ENCODE results near the gene NRXN3. TPM values are rescaled to one million over a fixed set of nuclear protein-coding genes. Genes with fewer than 3 reads are reported as not detected.

NRXN3 gene
- total and polyA plus RNA-seq, 2 donors (not counting 1 experiment from before 2014, with no cell fraction given) = not detected

DNA sequence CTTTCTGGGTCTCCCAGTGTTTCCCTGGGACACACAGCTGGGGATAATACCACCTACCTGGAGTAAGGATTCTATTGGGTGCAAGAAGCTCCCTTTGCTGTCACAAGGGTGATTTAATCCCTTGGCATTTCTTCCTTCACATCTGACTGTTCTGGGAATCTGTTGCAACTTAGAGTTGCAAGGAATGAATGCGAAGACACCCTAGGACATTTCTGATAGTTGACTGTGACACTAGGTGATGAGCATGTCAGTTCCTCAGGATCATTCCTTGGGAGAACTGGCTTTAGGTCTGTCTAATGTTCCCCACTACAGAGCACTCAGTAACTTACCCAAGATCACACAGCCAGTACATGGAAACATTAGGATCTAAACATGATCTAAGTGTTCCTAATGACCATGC lies 593.6 kb downstream of the NRXN3 start:
- no peak for ATAC-seq (ENCODE audit: low read depth)

DNA sequence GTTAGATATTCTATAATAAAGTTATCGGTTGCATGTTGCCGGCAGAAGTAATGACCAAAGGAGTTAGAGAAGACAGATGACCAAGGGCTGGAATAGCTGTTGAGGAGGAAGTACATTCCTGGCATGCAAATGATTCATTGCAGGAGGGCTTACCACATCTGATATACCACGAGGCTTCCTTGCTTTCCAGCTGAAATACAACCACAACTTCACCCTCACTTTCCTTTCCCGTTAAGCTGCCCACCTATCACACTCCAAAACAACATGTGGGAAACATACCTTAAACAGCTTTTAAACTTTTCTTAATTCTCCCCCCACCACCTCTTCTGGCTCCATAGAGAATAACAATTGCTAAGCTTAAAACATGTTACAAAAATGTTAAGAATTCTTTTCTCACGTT lies 594.1 kb downstream of the NRXN3 start:
- TF ChIP-seq, protein P1, sequence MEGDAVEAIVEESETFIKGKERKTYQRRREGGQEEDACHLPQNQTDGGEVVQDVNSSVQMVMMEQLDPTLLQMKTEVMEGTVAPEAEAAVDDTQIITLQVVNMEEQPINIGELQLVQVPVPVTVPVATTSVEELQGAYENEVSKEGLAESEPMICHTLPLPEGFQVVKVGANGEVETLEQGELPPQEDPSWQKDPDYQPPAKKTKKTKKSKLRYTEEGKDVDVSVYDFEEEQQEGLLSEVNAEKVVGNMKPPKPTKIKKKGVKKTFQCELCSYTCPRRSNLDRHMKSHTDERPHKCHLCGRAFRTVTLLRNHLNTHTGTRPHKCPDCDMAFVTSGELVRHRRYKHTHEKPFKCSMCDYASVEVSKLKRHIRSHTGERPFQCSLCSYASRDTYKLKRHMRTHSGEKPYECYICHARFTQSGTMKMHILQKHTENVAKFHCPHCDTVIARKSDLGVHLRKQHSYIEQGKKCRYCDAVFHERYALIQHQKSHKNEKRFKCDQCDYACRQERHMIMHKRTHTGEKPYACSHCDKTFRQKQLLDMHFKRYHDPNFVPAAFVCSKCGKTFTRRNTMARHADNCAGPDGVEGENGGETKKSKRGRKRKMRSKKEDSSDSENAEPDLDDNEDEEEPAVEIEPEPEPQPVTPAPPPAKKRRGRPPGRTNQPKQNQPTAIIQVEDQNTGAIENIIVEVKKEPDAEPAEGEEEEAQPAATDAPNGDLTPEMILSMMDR (IDR thresholded peaks at IDR 0.05) = no peak
- TF ChIP-seq EZH2 (IDR thresholded peaks at IDR 0.05; ENCODE audit: borderline replicate concordance, insufficient read depth, low read depth, low read length, poor library complexity, severe bottlenecking) = no peak
- H4K20me1 ChIP-seq (ENCODE audit: control insufficient read depth, insufficient read depth, low read length, poor library complexity, severe bottlenecking) = no peaks in the 10 kb centered on the region
- H3K27ac ChIP-seq (ENCODE audit: low read length in 2 of 2) = no peak overlapping the region
- Mint-ChIP-seq H3K4me1 (no peaks in the 10 kb centered on the region), H3K4me3 (no peak overlapping the region), H3K27me3 (no peaks in the 10 kb centered on the region), H3K9me3 (ENCODE audit: insufficient read depth) (no peaks in the 10 kb centered on the region), H3K27ac (no peak overlapping the region)
- no peak overlapping the region for H3K4me2 ChIP-seq (replicated peaks; ENCODE audit: low read depth, low read length, poor library complexity, severe bottlenecking)
- 7% methylated on average over 2 of the region's 5 CpGs for WGBS (ENCODE audit: insufficient coverage)
- ChIA-PET CTCF (no interaction called here), POLR2A (no interaction called here)
- no peaks in the 10 kb centered on the region for H3K36me3 ChIP-seq (replicated peaks in 1 of 2; ENCODE audit: control extremely low read depth in 1 of 2, control insufficient read depth in 1 of 2, extremely low read depth in 1 of 2, insufficient read depth in 2 of 2, low read length in 1 of 2)
- no peaks in the 10 kb centered on the region for H3K27me3 ChIP-seq (replicated peaks in 1 of 4; ENCODE audit: control extremely low read depth in 1 of 4, control insufficient read depth in 3 of 4, insufficient read depth in 4 of 4, low read length in 3 of 4)
- H3K9ac ChIP-seq (ENCODE audit: low read length) = no peak overlapping the region
- no peaks in the 10 kb centered on the region for H3K79me2 ChIP-seq (ENCODE audit: control insufficient read depth, insufficient read depth, low read length)
- DNase-seq = no peak
- no peak for ATAC-seq (ENCODE audit: low read depth)
- H2AFZ ChIP-seq (ENCODE audit: insufficient read depth, low read depth, low read length, poor library complexity, severe bottlenecking) = no peak overlapping the region
- no peak overlapping the region for H3K4me3 ChIP-seq (ENCODE audit: control extremely low read depth in 1 of 5, extremely low read depth in 1 of 5, insufficient read depth in 1 of 5, low read depth in 2 of 5, low read length in 4 of 5)
- no peaks in the 10 kb centered on the region for H3K9me3 ChIP-seq (ENCODE audit: control extremely low read depth in 1 of 3, control insufficient read depth in 2 of 3, insufficient read depth in 1 of 3, low read length in 2 of 3)
- intact Hi-C loops (cut with micrococcal nuclease) = no loop called here
- H3K4me1 ChIP-seq (ENCODE audit: control insufficient read depth in 2 of 2, insufficient read depth in 2 of 2, low read length in 2 of 2) = no peaks in the 10 kb centered on the region

More for the DNA sequence above, 593.6 kb downstream of the NRXN3 start:
- Histone ChIP-seq H3K4me1 (ENCODE audit: control insufficient read depth in 2 of 2, insufficient read depth in 2 of 2, low read length in 2 of 2) (no peaks in the 10 kb centered on the region), H3K9me3 (ENCODE audit: control extremely low read depth in 1 of 3, control insufficient read depth in 2 of 3, insufficient read depth in 1 of 3, low read length in 2 of 3) (no peaks in the 10 kb centered on the region), H3K27me3 (replicated peaks in 1 of 4; ENCODE audit: control extremely low read depth in 1 of 4, control insufficient read depth in 3 of 4, insufficient read depth in 4 of 4, low read length in 3 of 4) (no peaks in the 10 kb centered on the region), H3K4me2 (replicated peaks; ENCODE audit: low read depth, low read length, poor library complexity, severe bottlenecking) (no peak overlapping the region), H3K27ac (ENCODE audit: low read length in 2 of 2) (no peak overlapping the region), H2AFZ (ENCODE audit: insufficient read depth, low read depth, low read length, poor library complexity, severe bottlenecking) (no peak overlapping the region), H3K9ac (ENCODE audit: low read length) (no peak overlapping the region), H3K4me3 (ENCODE audit: control extremely low read depth in 1 of 5, extremely low read depth in 1 of 5, insufficient read depth in 1 of 5, low read depth in 2 of 5, low read length in 4 of 5) (no peak overlapping the region), H3K79me2 (ENCODE audit: control insufficient read depth, insufficient read depth, low read length) (no peaks in the 10 kb centered on the region), H3K36me3 (replicated peaks in 1 of 2; ENCODE audit: control extremely low read depth in 1 of 2, control insufficient read depth in 1 of 2, extremely low read depth in 1 of 2, insufficient read depth in 2 of 2, low read length in 1 of 2) (no peaks in the 10 kb centered on the region), H4K20me1 (ENCODE audit: control insufficient read depth, insufficient read depth, low read length, poor library complexity, severe bottlenecking) (no peaks in the 10 kb centered on the region)
- Mint-ChIP-seq H3K27ac (no peak overlapping the region), H3K4me1 (no peaks in the 10 kb centered on the region), H3K27me3 (no peaks in the 10 kb centered on the region), H3K4me3 (no peak overlapping the region), H3K9me3 (ENCODE audit: insufficient read depth) (no peaks in the 10 kb centered on the region)
- no peak for TF ChIP-seq EZH2 (IDR thresholded peaks at IDR 0.05; ENCODE audit: borderline replicate concordance, insufficient read depth, low read depth, low read length, poor library complexity, severe bottlenecking)
- TF ChIP-seq, protein P1 (IDR thresholded peaks at IDR 0.05) = no peak
- CTCF ChIA-PET = no interaction called here
- POLR2A ChIA-PET = no interaction called here
- WGBS (ENCODE audit: insufficient coverage) = no CpG with 5 or more reads among the region's 1 CpG
- no peak for DNase-seq
- intact Hi-C loops (cut with micrococcal nuclease) = no loop called here
